Natural killer cell (primary cell): ENCODE measurements around the gene SLC35F3. TPM values are rescaled to one million over a fixed set of nuclear protein-coding genes. Genes with fewer than 3 reads are reported as not detected.

ENCODE experiments used
- ATAC-seq, 3 donors: fragments of 150-1000 bp in 2 of 3; fragments of 200-7000 bp in 1 of 3; cut with Tn5 transposase; 1 replicate in 1 of 3; 2 replicates in 2 of 3; pipeline ENCODE4 v1.10.0; 2021; ENCODE audit warnings: mild to moderate bottlenecking in 2 of 3, moderate library complexity in 2 of 3
- DNase-seq, 2 donors: peaks; one replicate each; pipeline versions ENCODE4 v3.0.0 to v3.0.0-alpha.2; 2013 to 2021; ENCODE audit warnings: mixed read lengths in 1 of 2
- H3K27ac ChIP-seq: one replicate; pipeline ENCODE4 v1.5.1; 2013; ENCODE audit warnings: mild to moderate bottlenecking, low read length
- H3K27me3 ChIP-seq: one replicate; pipeline ENCODE4 v1.6.1; 2013; ENCODE audit warnings: low read length; ENCODE audit not compliant: control insufficient read depth, insufficient read depth
- H3K36me3 ChIP-seq: one replicate; pipeline ENCODE4 v1.6.1; 2013; ENCODE audit warnings: low read length; ENCODE audit not compliant: control insufficient read depth, insufficient read depth
- H3K4me1 ChIP-seq: one replicate; pipeline ENCODE4 v1.6.1; 2013; ENCODE audit warnings: low read length; ENCODE audit not compliant: control insufficient read depth, insufficient read depth
- H3K4me3 ChIP-seq: one replicate; pipeline ENCODE4 v1.5.1; 2013; ENCODE audit warnings: low read length
- H3K9me3 ChIP-seq: one replicate; pipeline ENCODE4 v1.6.1; 2013; ENCODE audit warnings: low read length; ENCODE audit not compliant: control insufficient read depth, insufficient read depth
- H3K27ac Mint-ChIP-seq, 2 donors: one replicate each; pipeline ENCODE4 v1.8.0; 2022; ENCODE audit warnings: mild to moderate bottlenecking in 2 of 2, mixed read lengths in 2 of 2, moderate library complexity in 1 of 2
- H3K27me3 Mint-ChIP-seq, 2 donors: one replicate each; pipeline ENCODE4 v1.8.0; 2022; ENCODE audit warnings: low read depth in 2 of 2, mixed read lengths in 2 of 2
- H3K36me3 Mint-ChIP-seq: one replicate; pipeline ENCODE4 v1.8.0; 2022; ENCODE audit warnings: mixed read lengths
- H3K4me1 Mint-ChIP-seq, 2 donors: one replicate each; pipeline ENCODE4 v1.8.0; 2022; ENCODE audit warnings: mixed read lengths in 2 of 2
- H3K4me3 Mint-ChIP-seq: one replicate; pipeline ENCODE4 v1.8.0; 2022; ENCODE audit warnings: mild to moderate bottlenecking, moderate library complexity, mixed read lengths
- H3K9me3 Mint-ChIP-seq, 2 donors: one replicate each; pipeline ENCODE4 v1.8.0; 2022; ENCODE audit warnings: mixed read lengths in 2 of 2
- CTCF ChIP-seq: fragments of 200-600 bp; IDR thresholded peaks from one replicate; pipeline ENCODE4 v1.8.0; 2022; ENCODE audit warnings: antibody characterized with exemption
- WGBS: methylation state at CpG from one replicate; pipeline ENCODE4 v1.1.7; 2013; ENCODE audit warnings: missing lambda C conversion rate; ENCODE audit not compliant: insufficient coverage; 5-methylcytosine and 5-hydroxymethylcytosine counted together
- intact Hi-C: fragments of 100-400 bp; cut with micrococcal nuclease; formaldehyde crosslinking; loops from one replicate; pipeline ENCODE4 v1.14.2; 2022
- total RNA-seq, 4 donors: library from RNA; stranded (reverse); fragments of 120-200 nt in 1 of 4; gene quantifications; one replicate each; pipeline versions ENCODE4 v1.2.3 to v1.2.4, GENCODE V29; 2013 to 2022

The SLC35F3 gene
- total RNA-seq, 3 donors from 2014 or later (not counting 1 experiment from before 2014, with no cell fraction given), result not detected

- TF ChIP-seq CTCF, result no peak
- H3K36me3 Mint-ChIP-seq, result no peaks in the 10 kb centered on the region
These were observed 228.3 kb downstream of the SLC35F3 start for GRCh38 chr1:234132795-234133194.

DNA sequence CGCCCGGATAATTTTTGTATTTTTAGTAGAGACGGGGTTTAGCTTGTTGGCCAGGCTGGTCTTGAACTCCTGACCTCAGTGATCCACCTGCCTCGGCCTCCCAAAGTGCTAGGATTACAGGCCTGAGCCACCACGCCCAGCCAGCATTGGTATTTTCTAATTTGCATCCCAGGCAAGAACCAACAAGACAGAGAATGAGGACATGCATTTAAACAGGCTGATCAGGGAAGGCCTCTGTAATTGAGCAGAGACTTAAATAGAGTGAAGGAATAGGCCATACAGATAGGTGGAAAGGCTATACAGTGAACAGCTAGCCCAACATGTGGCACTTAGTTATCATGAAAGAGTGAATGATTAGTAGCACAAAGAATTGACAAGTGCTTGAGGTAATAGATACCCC, 230.4 kb downstream of the SLC35F3 start:
- Histone ChIP-seq H3K36me3 (no peaks in the 10 kb centered on the region), H3K4me1 (no peaks in the 10 kb centered on the region), H3K9me3 (no peaks in the 10 kb centered on the region), H3K27me3 (no peaks in the 10 kb centered on the region), H3K4me3 (no peak overlapping the region), H3K27ac (no peak overlapping the region)
- no peaks in the 10 kb centered on the region for H3K4me1 Mint-ChIP-seq
- H3K36me3 Mint-ChIP-seq, result no peaks in the 10 kb centered on the region
- DNase-seq (no peak), ATAC-seq (no peak)
- H3K4me3 Mint-ChIP-seq, result no peak overlapping the region
- peaks cover 10 to 13% of the 10 kb centered on the region in 2 donors for H3K27me3 Mint-ChIP-seq
- no peak for TF ChIP-seq CTCF
- H3K27ac Mint-ChIP-seq, result no peak overlapping the region
- intact Hi-C loops, result no loop called here
- WGBS, result 73% methylated on average over 5 of the region's 5 CpGs
- H3K9me3 Mint-ChIP-seq, result no peaks in the 10 kb centered on the region

More at GRCh38 chr1:234132795-234133194, 228.3 kb downstream of the SLC35F3 start:
- H3K4me1 Mint-ChIP-seq, result no peaks in the 10 kb centered on the region
- no peak overlapping the region for H3K4me3 Mint-ChIP-seq
- no peak overlapping the region for H3K4me3 ChIP-seq
- H3K27me3 Mint-ChIP-seq, result peaks cover 10 to 11% of the 10 kb centered on the region in 2 donors
- H3K36me3 ChIP-seq, result no peaks in the 10 kb centered on the region
- H3K27ac ChIP-seq, result no peak overlapping the region
- ATAC-seq (no peak), DNase-seq (no peak)
- 95% methylated on average over 2 of the region's 2 CpGs for WGBS
- intact Hi-C loops, result no loop called here
- H3K27me3 ChIP-seq, result no peaks in the 10 kb centered on the region
- no peaks in the 10 kb centered on the region for H3K9me3 Mint-ChIP-seq
- no peaks in the 10 kb centered on the region for H3K9me3 ChIP-seq
- H3K4me1 ChIP-seq, result no peaks in the 10 kb centered on the region
- H3K27ac Mint-ChIP-seq, result no peak overlapping the region

GRCh38 chr1:234135501-234135900, 231.0 kb downstream of the SLC35F3 start:
- no peak for TF ChIP-seq CTCF
- Histone ChIP-seq H3K27me3 (no peaks in the 10 kb centered on the region), H3K27ac (no peak overlapping the region), H3K36me3 (no peaks in the 10 kb centered on the region), H3K9me3 (no peaks in the 10 kb centered on the region), H3K4me3 (no peak overlapping the region), H3K4me1 (no peaks in the 10 kb centered on the region)
- intact Hi-C loops, result no loop called here
- H3K9me3 Mint-ChIP-seq, result no peaks in the 10 kb centered on the region
- DNase-seq (no peak), ATAC-seq (no peak)
- H3K4me1 Mint-ChIP-seq, result no peaks in the 10 kb centered on the region
- no peaks in the 10 kb centered on the region for H3K36me3 Mint-ChIP-seq
- H3K4me3 Mint-ChIP-seq, result no peak overlapping the region
- no peak overlapping the region for H3K27ac Mint-ChIP-seq
- 94% methylated on average over 4 of the region's 4 CpGs for WGBS
- peaks cover 10 to 13% of the 10 kb centered on the region in 2 donors for H3K27me3 Mint-ChIP-seq

GRCh38 chr1:234136073-234136472, 231.6 kb downstream of the SLC35F3 start:
- Mint-ChIP-seq H3K4me3 (no peak overlapping the region), H3K27me3 (peaks cover 10 to 13% of the 10 kb centered on the region in 2 donors), H3K27ac (no peak overlapping the region), H3K9me3 (no peaks in the 10 kb centered on the region), H3K4me1 (no peaks in the 10 kb centered on the region), H3K36me3 (no peaks in the 10 kb centered on the region)
- DNase-seq, result no peak
- intact Hi-C loops, result no loop called here
- TF ChIP-seq CTCF, result no peak
- no peak for ATAC-seq
- no peaks in the 10 kb centered on the region for H3K4me1 ChIP-seq
- no peaks in the 10 kb centered on the region for H3K9me3 ChIP-seq
- no peak overlapping the region for H3K4me3 ChIP-seq
- no peak overlapping the region for H3K27ac ChIP-seq
- H3K27me3 ChIP-seq, result no peaks in the 10 kb centered on the region
- H3K36me3 ChIP-seq, result no peaks in the 10 kb centered on the region
